HepG2 (cell line): ENCODE data around the gene DDAH2. TPM values are rescaled to one million over a fixed set of nuclear protein-coding genes. Genes with fewer than 3 reads are reported as not detected.

Experiments
- microRNA-seq: library from miRNA; unstranded; fragments of <30 nt; microRNA quantifications from one replicate; pipeline ENCODE4, GENCODE V29; 2020
- polyA plus RNA-seq, 8 experiments: library from polyadenylated mRNA; depleted of rRNA in 3 of 8; stranded (reverse) in 7 of 8; unstranded in 1 of 8; fragments of >200 nt; fragmentation: Illumina TruSeq in 4 of 8; extraction: Trizol in 4 of 8; gene quantifications; 2 replicates each; pipeline versions ENCODE4 v1.2.1 to v1.2.3, GENCODE V29; 2011 to 2016; ENCODE audit warnings: low read depth in 4 of 8, missing spikeins in 1 of 8, mixed read lengths in 1 of 8; ENCODE audit not compliant: insufficient read depth in 1 of 8
- small RNA-seq, 3 experiments: library from RNA; depleted of rRNA; stranded (forward); fragments of <200 nt; gene quantifications; one replicate each; pipeline ENCODE3, GENCODE V24; 2012; ENCODE audit warnings: low read depth in 2 of 3, low replicate concordance in 1 of 3; ENCODE audit not compliant: insufficient read length in 3 of 3, insufficient read depth in 2 of 3
- total RNA-seq, 5 experiments: library from RNA; depleted of rRNA; stranded (reverse); fragments of >200 nt; fragmentation: Illumina TruSeq; extraction: Trizol; gene quantifications; 2 replicates each; pipeline ENCODE4 v1.2.3, GENCODE V29; 2016; ENCODE audit warnings: low read depth in 1 of 5

The DDAH2 gene
- total and polyA plus RNA-seq, 2 of the 13 experiments (the other 11 are each of a cell fraction or from before 2014, with no cell fraction given): 16.4 to 21.1 TPM

Small RNAs within 50 kb of the gene (microRNA-seq; reads per million reads assigned to microRNA genes)
- gene MIR4646: not detected

Small RNAs within 50 kb of the gene (small RNA-seq; reads per million reads assigned to genes)
- gene LY6G6D (0 reads per million in 3 experiments), gene MIR4646 (0 reads per million in 3 experiments), gene MSH5-SAPCD1 (0 reads per million in 3 experiments), gene RF00019 (0 reads per million in 3 experiments), gene RNU6-850P (0 to 0.33 (median 0) reads per million in 3 experiments), gene SAPCD1 (0 to 0.10 (median 0) reads per million in 3 experiments)

Other genes starting within 250 kb of the DDAH2 start
Only the 30 nearest of the 42 such genes appear.
- not detected in 2 replicates for gene LTA, start 157.0 kb downstream of the DDAH2 start, total RNA-seq (2016; rRNA removed; fragmentation: Illumina TruSeq; extraction: Trizol)
- 0.09 TPM in 1 of 2 replicates, not detected in the other for gene LTA, start 157.0 kb downstream of the DDAH2 start, polyA plus RNA-seq (2011; rRNA removed)
- not detected in 2 replicates for gene TNF, start 153.7 kb downstream of the DDAH2 start, total RNA-seq (2016; rRNA removed; fragmentation: Illumina TruSeq; extraction: Trizol)
- gene TNF, start 153.7 kb downstream of the DDAH2 start, polyA plus RNA-seq (2011; rRNA removed): not detected in 2 replicates
- gene LTB, start 146.9 kb downstream of the DDAH2 start, total RNA-seq (2016; rRNA removed; fragmentation: Illumina TruSeq; extraction: Trizol): 0.22 TPM in 1 of 2 replicates, not detected in the other
- gene LTB, start 146.9 kb downstream of the DDAH2 start, polyA plus RNA-seq (2011; rRNA removed): 0.09 and 0.30 TPM in 2 replicates
- not detected in 2 replicates for gene LST1, start 143.0 kb downstream of the DDAH2 start, total RNA-seq (2016; rRNA removed; fragmentation: Illumina TruSeq; extraction: Trizol)
- not detected in 2 replicates for gene LST1, start 143.0 kb downstream of the DDAH2 start, polyA plus RNA-seq (2011; rRNA removed)
- not detected in 2 replicates for gene NCR3, start 136.3 kb downstream of the DDAH2 start, total RNA-seq (2016; rRNA removed; fragmentation: Illumina TruSeq; extraction: Trizol)
- gene NCR3, start 136.3 kb downstream of the DDAH2 start, polyA plus RNA-seq (2011; rRNA removed): not detected in 2 replicates
- gene AIF1, start 114.1 kb downstream of the DDAH2 start, total RNA-seq (2016; rRNA removed; fragmentation: Illumina TruSeq; extraction: Trizol): not detected in 2 replicates
- 1.4 and 1.5 TPM in 2 replicates for gene AIF1, start 114.1 kb downstream of the DDAH2 start, polyA plus RNA-seq (2011; rRNA removed)
- gene PRRC2A, start 108.6 kb downstream of the DDAH2 start, total RNA-seq (2016; rRNA removed; fragmentation: Illumina TruSeq; extraction: Trizol): 37.2 and 38.9 TPM in 2 replicates
- gene PRRC2A, start 108.6 kb downstream of the DDAH2 start, polyA plus RNA-seq (2011; rRNA removed): 47.4 and 60.5 TPM in 2 replicates
- gene BAG6, start 76.6 kb downstream of the DDAH2 start, total RNA-seq (2016; rRNA removed; fragmentation: Illumina TruSeq; extraction: Trizol): 169 and 190 TPM in 2 replicates
- 157 and 184 TPM in 2 replicates for gene BAG6, start 76.6 kb downstream of the DDAH2 start, polyA plus RNA-seq (2011; rRNA removed)
- gene APOM, start 73.4 kb downstream of the DDAH2 start, total RNA-seq (2016; rRNA removed; fragmentation: Illumina TruSeq; extraction: Trizol): 52.9 and 98.2 TPM in 2 replicates
- 1,140 and 1,216 TPM in 2 replicates for gene APOM, start 73.4 kb downstream of the DDAH2 start, polyA plus RNA-seq (2011; rRNA removed)
- gene C6orf47, start 68.5 kb downstream of the DDAH2 start, total RNA-seq (2016; rRNA removed; fragmentation: Illumina TruSeq; extraction: Trizol): 15.5 and 18.1 TPM in 2 replicates
- 1.7 and 2.1 TPM in 2 replicates for gene C6orf47, start 68.5 kb downstream of the DDAH2 start, polyA plus RNA-seq (2011; rRNA removed)
- 22.8 and 25.3 TPM in 2 replicates for gene GPANK1, start 64.3 kb downstream of the DDAH2 start, total RNA-seq (2016; rRNA removed; fragmentation: Illumina TruSeq; extraction: Trizol)
- gene GPANK1, start 64.3 kb downstream of the DDAH2 start, polyA plus RNA-seq (2011; rRNA removed): 14.8 and 15.4 TPM in 2 replicates
- gene CSNK2B, start 63.2 kb downstream of the DDAH2 start, total RNA-seq (2016; rRNA removed; fragmentation: Illumina TruSeq; extraction: Trizol): 296 and 316 TPM in 2 replicates
- 111 and 116 TPM in 2 replicates for gene CSNK2B, start 63.2 kb downstream of the DDAH2 start, polyA plus RNA-seq (2011; rRNA removed)
- 0.73 and 7.8 TPM in 2 replicates for gene LY6G5B, start 59.3 kb downstream of the DDAH2 start, total RNA-seq (2016; rRNA removed; fragmentation: Illumina TruSeq; extraction: Trizol)
- 14.7 and 15.7 TPM in 2 replicates for gene LY6G5B, start 59.3 kb downstream of the DDAH2 start, polyA plus RNA-seq (2011; rRNA removed)
- 0.33 TPM in 1 of 2 replicates, not detected in the other for gene LY6G5C, start 48.2 kb downstream of the DDAH2 start, total RNA-seq (2016; rRNA removed; fragmentation: Illumina TruSeq; extraction: Trizol)
- 0.50 and 0.55 TPM in 2 replicates for gene LY6G5C, start 48.2 kb downstream of the DDAH2 start, polyA plus RNA-seq (2011; rRNA removed)
- 16.2 and 43.5 TPM in 2 replicates for gene ABHD16A, start 26.0 kb downstream of the DDAH2 start, total RNA-seq (2016; rRNA removed; fragmentation: Illumina TruSeq; extraction: Trizol)
- gene ABHD16A, start 26.0 kb downstream of the DDAH2 start, polyA plus RNA-seq (2011; rRNA removed): 45.4 and 49.0 TPM in 2 replicates
- gene LY6G6F, start 22.4 kb downstream of the DDAH2 start, total RNA-seq (2016; rRNA removed; fragmentation: Illumina TruSeq; extraction: Trizol): not detected in 2 replicates
- gene LY6G6F, start 22.4 kb downstream of the DDAH2 start, polyA plus RNA-seq (2011; rRNA removed): not detected in 2 replicates
- not detected in 2 replicates for gene LY6G6D, start 14.0 kb downstream of the DDAH2 start, total RNA-seq (2016; rRNA removed; fragmentation: Illumina TruSeq; extraction: Trizol)
- gene LY6G6D, start 14.0 kb downstream of the DDAH2 start, polyA plus RNA-seq (2011; rRNA removed): not detected in 2 replicates
- not detected in 2 replicates for gene LY6G6C, start 7.6 kb downstream of the DDAH2 start, total RNA-seq (2016; rRNA removed; fragmentation: Illumina TruSeq; extraction: Trizol)
- gene LY6G6C, start 7.6 kb downstream of the DDAH2 start, polyA plus RNA-seq (2011; rRNA removed): 0.15 and 0.21 TPM in 2 replicates
- gene MPIG6B, start 5.9 kb downstream of the DDAH2 start, total RNA-seq (2016; rRNA removed; fragmentation: Illumina TruSeq; extraction: Trizol): not detected in 2 replicates
- not detected in 2 replicates for gene MPIG6B, start 5.9 kb downstream of the DDAH2 start, polyA plus RNA-seq (2011; rRNA removed)
- 445 and 602 TPM in 2 replicates for gene CLIC1, start 7.2 kb upstream of the DDAH2 start, total RNA-seq (2016; rRNA removed; fragmentation: Illumina TruSeq; extraction: Trizol)
- 891 and 997 TPM in 2 replicates for gene CLIC1, start 7.2 kb upstream of the DDAH2 start, polyA plus RNA-seq (2011; rRNA removed)
- 2.5 and 10.2 TPM in 2 replicates for gene MSH5, start 10.7 kb upstream of the DDAH2 start, total RNA-seq (2016; rRNA removed; fragmentation: Illumina TruSeq; extraction: Trizol)
- 28.3 and 38.7 TPM in 2 replicates for gene MSH5, start 10.7 kb upstream of the DDAH2 start, polyA plus RNA-seq (2011; rRNA removed)
- gene SAPCD1, start 33.4 kb upstream of the DDAH2 start, total RNA-seq (2016; rRNA removed; fragmentation: Illumina TruSeq; extraction: Trizol): 0.56 and 2.5 TPM in 2 replicates
- 3.9 and 5.3 TPM in 2 replicates for gene SAPCD1, start 33.4 kb upstream of the DDAH2 start, polyA plus RNA-seq (2011; rRNA removed)
- 0.79 and 0.86 TPM in 2 replicates for gene VWA7, start 48.0 kb upstream of the DDAH2 start, total RNA-seq (2016; rRNA removed; fragmentation: Illumina TruSeq; extraction: Trizol)
- gene VWA7, start 48.0 kb upstream of the DDAH2 start, polyA plus RNA-seq (2011; rRNA removed): 3.3 and 4.4 TPM in 2 replicates
- 56.1 and 59.2 TPM in 2 replicates for gene VARS1, start 66.5 kb upstream of the DDAH2 start, total RNA-seq (2016; rRNA removed; fragmentation: Illumina TruSeq; extraction: Trizol)
- gene VARS1, start 66.5 kb upstream of the DDAH2 start, polyA plus RNA-seq (2011; rRNA removed): 14.7 and 19.9 TPM in 2 replicates
- gene LSM2, start 77.7 kb upstream of the DDAH2 start, total RNA-seq (2016; rRNA removed; fragmentation: Illumina TruSeq; extraction: Trizol): 90.5 and 93.7 TPM in 2 replicates
- 64.7 and 69.4 TPM in 2 replicates for gene LSM2, start 77.7 kb upstream of the DDAH2 start, polyA plus RNA-seq (2011; rRNA removed)
- gene HSPA1L, start 86.0 kb upstream of the DDAH2 start, total RNA-seq (2016; rRNA removed; fragmentation: Illumina TruSeq; extraction: Trizol): 0.55 and 0.94 TPM in 2 replicates
- 0.78 and 1.0 TPM in 2 replicates for gene HSPA1L, start 86.0 kb upstream of the DDAH2 start, polyA plus RNA-seq (2011; rRNA removed)
- 83.5 and 85.0 TPM in 2 replicates for gene HSPA1A, start 86.2 kb upstream of the DDAH2 start, total RNA-seq (2016; rRNA removed; fragmentation: Illumina TruSeq; extraction: Trizol)
- 44.5 and 80.9 TPM in 2 replicates for gene HSPA1A, start 86.2 kb upstream of the DDAH2 start, polyA plus RNA-seq (2011; rRNA removed)
- gene HSPA1B, start 98.4 kb upstream of the DDAH2 start, total RNA-seq (2016; rRNA removed; fragmentation: Illumina TruSeq; extraction: Trizol): 186 and 189 TPM in 2 replicates
- 26.0 and 57.2 TPM in 2 replicates for gene HSPA1B, start 98.4 kb upstream of the DDAH2 start, polyA plus RNA-seq (2011; rRNA removed)
- gene NEU1, start 133.5 kb upstream of the DDAH2 start, total RNA-seq (2016; rRNA removed; fragmentation: Illumina TruSeq; extraction: Trizol): 139 and 297 TPM in 2 replicates
- 202 and 215 TPM in 2 replicates for gene NEU1, start 133.5 kb upstream of the DDAH2 start, polyA plus RNA-seq (2011; rRNA removed)
- 5.6 and 5.9 TPM in 2 replicates for gene SLC44A4, start 149.7 kb upstream of the DDAH2 start, total RNA-seq (2016; rRNA removed; fragmentation: Illumina TruSeq; extraction: Trizol)
- 3.5 and 3.6 TPM in 2 replicates for gene SLC44A4, start 149.7 kb upstream of the DDAH2 start, polyA plus RNA-seq (2011; rRNA removed)